NCI-H187 (cell line): Measurements from ENCODE around the gene HJV.
"Not testable (repeated sequence)": the region's sequence is repeated elsewhere in the genome, so short reads cannot be mapped to it uniquely, and the experiment has no call there.

Experiments
- DNase-seq, 2 experiments: peaks; one replicate each; lab custom pipeline; 2025; lab: John Stamatoyannopoulos, UW

The HJV gene, protein sequence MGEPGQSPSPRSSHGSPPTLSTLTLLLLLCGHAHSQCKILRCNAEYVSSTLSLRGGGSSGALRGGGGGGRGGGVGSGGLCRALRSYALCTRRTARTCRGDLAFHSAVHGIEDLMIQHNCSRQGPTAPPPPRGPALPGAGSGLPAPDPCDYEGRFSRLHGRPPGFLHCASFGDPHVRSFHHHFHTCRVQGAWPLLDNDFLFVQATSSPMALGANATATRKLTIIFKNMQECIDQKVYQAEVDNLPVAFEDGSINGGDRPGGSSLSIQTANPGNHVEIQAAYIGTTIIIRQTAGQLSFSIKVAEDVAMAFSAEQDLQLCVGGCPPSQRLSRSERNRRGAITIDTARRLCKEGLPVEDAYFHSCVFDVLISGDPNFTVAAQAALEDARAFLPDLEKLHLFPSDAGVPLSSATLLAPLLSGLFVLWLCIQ

DNA sequence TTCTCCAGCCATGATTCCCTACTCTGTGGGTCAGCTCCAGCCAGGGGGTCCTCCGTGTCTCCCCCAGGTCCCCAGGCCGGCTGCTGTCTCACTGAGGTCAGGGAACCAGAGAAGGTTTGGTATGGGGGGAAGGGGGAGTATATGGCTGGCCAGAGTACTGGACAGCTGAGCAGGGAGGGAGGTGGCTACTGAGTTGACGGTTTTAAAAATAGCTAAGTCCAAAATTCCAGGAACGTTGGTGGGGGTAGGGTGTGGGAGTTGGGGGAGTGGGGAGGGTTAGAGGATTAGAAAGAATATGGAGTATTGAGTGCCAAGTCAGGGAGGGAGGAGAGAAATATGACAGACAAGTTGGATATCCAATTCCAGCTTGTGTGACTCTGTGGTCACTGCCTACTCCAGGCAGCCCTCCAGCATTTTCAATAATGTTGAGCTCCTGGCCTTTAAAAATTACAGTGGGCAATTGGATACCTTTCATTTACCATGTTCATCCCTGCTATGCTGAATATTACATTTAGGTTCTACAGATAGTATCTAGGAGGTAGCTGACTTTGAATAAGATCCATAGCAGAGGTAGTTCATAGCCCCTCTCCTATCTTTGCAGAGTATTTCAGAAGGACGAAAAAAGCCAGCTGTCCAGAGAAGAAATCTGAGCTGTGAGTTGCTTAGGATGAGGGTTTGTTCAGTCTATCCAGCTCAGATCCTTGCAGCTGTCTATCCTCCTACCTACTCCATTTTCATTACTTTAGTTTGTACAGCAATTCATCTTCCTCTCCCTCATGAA lies at the start of gene HJV:
TSS of gene HJV (minus strand) at position 114 of the 781 bp plus-strand sequence. CDS start 1,504 bp downstream, outside the sequence.
- DNase-seq, result no peak

DNA sequence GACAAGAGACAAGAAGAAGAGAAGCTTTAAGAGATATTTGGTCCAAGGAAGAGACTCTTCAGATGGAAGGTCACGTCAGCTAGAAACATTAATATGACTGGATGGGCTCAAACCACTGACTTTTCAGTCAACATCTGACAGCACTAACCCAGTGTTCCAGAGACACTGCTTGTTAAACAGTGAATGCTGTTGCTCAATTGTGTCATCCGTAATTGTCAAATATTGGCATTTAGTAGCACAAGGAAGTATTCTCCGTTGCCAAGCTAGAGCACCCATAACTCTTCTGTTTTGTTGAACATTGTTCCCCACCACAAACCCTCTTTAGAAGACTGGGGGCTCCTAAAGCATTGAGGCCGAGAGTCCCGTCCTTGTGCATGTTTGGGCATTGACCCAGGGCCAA lies 37.6 kb upstream of the HJV start:
- DNase-seq, result not testable (repeated sequence)

DNA sequence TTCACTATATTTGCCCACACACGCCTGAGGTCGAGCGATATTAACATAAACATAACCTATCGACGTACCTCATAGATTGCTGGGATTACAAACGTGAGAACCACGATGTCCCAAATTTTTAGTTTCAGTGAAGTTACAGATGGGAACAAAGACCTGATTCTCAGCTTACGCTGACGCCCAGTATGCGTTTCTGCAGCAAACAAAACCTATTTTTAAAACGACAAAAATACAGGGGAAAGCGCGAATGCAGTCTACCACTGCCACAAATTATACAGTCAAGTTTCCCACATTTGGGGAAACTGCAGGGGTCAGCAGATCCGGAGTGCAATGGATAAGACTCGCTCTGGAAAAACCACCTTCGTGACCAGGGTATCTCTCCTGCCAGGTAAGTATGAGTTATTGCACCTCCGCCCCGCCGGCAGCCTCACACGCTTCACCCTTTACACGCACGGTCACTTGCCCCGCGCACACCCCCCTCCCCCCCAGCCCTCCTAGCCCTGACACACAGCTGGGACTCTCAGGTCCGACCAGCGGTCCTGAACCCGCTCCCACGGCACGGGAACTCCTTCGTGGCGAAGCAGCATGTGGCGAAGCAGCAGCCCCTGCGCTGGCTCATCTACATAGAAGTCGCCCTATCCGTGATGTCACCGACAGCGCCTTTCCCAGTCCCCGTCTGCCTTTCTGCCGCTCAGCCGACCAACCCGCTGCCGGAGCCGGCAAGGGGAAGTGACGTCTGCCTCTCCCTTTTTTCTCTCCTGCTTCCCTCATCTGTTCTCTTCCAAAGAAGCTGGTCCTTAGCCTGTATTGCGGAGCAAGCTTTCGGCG lies 30.5 kb upstream of the HJV start:
- peak; percentile 90 to 96 for DNase-seq

DNA sequence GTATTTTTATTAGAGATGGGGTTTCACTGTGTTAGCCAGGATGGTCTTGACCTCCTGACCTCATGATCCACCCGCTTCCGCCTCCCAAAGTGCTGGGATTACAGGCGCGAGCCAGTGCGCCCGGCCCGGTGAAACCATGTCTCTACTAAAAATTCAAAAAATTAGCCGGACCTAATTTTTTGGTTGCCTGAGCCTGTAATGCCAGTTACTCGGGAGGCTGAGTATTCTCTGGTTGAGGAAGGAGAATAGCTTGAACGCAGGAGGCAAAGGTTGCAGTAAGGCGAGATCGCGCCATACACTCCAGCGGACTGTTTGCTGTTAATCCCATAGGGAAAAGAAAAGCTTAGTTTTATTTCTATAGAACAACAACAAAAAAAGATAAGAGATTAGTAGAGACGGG lies 29.9 kb upstream of the HJV start:
- peak in 1 of 2 experiments; percentile 83 for DNase-seq

DNA sequence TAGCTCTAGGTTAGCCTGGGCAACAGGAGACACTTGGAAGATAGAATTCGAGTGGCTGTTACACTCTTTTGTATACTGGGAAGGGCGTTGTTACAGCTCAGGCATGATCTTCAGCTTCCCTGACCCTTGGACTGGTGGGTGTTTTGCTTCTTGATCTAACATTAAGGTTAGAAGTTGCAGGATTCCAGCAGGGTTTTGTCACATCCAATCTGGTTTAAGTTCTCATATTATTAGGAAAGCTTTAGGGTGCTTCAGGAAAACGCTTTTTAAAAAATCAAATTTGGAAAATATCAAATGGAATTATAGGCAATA lies 29.1 kb upstream of the HJV start:
- not testable (repeated sequence) for DNase-seq

DNA sequence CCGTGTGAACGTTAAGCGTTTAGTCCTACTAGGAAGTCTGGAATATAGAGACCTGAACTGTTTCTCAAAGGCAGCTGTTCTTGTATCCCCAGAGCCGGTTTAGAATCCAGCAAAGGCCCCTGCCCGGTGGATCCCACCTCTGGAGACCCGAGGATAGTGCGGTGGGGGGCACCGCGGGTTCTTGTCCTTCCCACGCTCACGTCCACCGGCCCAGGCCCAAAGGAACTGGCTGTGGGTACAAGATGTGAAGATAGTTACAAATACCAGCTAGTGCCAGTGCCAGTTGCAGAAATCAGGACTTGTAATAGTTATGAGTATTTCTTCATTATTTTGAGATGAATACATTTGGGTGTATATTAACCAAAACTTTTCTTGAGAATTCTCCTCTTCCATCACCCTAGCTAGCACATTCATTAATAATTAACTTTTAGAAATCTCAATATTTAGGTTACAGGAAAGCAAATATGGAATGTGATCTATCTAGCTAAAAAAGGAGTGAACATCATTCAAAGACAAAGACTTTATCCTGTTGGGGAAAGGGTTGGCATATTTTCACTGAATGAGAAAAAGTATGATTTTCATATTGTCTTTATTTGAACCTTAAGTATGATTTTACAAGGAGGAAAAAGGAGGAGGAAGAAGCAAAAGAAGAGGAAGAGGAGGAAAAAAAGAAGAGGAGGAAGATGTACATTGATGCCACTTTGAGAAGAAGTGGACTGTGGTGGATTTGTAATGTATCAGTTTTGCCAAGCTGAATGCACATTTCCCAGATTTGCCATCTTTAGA lies 28.5 kb upstream of the HJV start:
- not testable (repeated sequence) for DNase-seq

DNA sequence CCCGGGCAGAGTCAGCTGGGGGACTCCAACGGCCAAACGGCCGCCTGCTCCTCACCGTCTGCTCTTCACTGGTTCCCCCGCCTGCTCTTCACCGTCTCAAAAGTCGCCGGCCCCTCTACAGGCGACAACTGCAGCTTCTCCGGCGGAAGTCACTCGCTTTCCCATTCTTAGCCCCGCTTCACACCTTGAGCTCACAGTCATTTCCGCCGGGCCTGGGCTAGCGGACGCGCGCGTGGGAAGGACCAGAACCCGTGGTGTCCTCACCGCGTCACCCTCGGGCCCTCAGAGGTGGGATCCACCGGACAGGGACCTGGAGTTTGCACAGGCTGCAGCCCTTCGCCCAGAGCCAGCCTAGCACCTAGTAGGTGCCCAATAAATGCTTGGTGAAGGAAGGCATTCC lies 27.9 kb upstream of the HJV start:
- no peak for DNase-seq

DNA sequence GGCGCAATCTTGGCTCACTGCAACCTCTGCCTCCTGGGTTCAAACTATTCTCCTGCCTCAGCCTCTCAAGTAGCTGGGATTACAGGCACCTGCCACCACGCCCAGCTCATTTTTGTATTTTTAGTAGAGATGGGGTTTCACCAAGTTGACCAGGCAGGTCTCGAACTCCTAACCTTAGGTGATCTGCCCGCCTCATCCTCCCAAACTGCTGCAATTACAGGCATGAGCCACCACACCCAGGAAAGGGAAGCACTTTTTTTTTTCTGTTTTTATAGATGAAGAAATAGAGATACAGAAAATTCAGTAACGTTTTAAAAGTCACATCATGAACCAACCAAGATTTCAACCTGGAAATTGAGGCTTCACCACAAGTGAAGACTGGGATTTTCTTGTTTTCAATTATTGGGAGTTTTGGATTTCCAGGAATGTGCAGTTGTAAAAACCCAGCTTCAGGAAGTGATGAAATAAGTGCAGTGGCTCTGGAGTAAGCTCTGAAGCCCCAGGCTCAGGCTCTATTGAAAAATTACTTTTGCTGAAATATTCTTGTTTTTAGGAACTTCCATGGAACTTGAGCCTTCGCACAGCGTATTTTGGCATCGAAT lies 27.1 kb upstream of the HJV start:
- DNase-seq, result not testable (repeated sequence)

DNA sequence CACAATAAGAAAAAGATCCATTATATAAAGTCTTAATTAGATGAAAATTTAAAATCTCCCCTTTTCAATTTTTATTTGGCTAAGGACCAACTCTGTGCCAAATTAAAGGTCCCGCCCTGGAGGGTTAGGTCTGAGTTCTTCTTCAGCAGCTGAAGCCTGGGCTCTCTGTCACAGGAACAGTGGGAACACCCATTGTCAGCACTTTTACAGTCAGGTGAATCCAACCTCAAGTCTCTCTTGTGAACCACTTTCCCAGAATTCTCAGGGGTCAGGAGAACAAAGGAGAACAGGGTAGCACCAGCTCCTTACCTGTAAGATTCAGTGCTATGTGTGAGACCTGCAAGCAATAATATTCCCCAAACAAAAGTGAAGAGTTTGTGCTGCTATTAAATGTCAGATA lies 25.1 kb upstream of the HJV start:
- peak in 1 of 2 experiments; percentile 23 for DNase-seq

DNA sequence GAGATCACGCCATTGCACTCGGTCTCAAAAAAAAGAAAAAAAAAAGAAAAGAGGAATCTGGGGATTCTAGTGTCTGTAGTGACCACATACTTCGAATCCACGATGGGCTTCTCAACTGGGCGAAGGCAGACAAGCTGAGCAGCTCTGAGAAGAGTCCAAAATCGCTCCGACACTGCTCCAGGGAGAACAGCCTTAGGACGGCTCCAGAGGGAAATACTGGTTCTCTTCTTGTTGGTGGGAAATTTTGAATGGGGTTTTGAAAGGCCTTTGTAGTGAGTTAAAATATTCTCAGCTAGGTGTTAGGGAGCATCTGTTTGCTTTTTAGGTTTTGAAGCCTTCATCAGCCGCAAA lies 18.3 kb upstream of the HJV start:
- DNase-seq, result no peak

DNA sequence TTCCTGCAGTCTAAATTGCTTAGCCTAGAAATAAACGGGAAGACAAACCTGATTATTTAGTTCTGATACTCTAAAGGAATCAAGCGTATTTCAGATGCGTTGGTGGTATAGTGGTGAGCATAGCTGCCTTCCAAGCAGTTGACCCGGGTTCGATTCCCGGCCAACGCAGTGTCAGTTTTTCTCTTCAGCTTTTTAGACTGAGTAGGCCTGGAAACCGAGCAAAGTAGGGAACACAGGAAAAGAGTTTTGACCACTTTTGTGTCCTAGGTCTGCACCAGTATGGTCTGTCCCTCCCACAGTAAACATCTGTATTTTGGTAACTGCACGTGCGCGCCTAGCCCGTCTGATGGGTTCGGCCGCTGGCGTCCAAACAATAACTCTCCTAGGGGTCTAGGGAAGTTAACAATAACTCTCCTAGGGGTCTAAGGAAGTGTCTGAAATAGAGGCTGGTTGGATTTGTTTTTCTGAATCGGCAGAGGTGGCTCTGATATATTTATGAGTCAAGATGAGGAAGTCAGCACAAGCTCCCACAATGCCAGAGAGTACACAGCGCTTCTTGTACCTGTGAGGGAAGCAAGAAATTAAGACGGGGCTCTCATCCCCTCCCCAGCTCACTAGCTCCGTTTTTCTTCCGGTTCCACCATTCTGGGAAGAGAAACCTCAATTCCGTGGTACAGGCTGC lies 15.6 kb upstream of the HJV start:
- peak; percentile 87 to 100 for DNase-seq

DNA sequence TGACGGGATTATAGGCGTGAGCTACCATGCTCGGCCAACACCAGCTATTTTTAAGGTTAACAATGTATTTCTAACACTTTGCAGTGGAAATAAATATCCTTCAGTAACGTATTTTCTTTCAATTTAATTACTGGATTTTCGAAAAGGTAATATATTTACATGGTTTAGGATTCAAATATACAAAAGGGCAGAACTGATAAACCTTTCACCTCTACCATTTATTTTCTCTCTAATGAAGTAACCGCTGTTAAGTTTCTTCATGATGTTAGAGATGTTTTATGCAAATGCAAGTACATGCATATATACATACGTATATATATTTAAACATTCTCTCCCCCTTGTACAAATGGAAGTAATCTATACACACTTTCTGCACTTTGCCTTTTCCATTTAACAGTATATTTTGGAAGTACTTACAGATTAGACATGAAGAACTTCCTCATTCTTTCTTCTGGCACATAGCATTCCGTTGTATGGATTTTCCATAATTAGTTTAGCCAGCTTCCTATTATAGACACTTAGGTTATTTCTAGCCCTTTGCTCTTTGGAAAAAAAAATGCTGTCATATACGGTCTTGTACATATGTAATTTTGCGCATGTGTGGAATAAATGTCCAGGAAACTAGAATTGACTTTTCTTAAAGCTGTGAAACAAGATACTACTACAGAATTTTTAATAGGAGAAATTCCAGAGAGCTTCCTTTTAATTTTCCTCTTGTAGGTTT lies 14.9 kb upstream of the HJV start:
- DNase-seq, result peak in 1 of 2 experiments; percentile 58

DNA sequence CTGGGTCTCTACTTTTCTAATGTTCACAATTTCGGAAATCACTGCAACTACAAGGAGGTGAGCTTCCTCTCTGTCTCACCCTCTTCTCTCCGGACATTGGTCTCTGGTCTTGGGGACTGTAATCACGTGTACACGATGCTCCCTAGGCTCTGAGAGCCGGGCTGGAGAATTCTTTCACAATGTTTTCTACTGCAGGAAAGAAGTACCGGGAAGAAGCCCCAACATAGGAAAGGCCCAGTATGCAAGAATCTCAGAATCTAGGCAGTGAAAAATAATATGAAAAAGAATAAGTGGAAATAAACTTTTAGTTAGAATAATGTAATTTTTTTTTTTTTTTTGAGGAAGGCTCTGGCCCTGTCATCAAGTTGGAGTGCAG lies 13.5 kb upstream of the HJV start:
- DNase-seq, result no peak

DNA sequence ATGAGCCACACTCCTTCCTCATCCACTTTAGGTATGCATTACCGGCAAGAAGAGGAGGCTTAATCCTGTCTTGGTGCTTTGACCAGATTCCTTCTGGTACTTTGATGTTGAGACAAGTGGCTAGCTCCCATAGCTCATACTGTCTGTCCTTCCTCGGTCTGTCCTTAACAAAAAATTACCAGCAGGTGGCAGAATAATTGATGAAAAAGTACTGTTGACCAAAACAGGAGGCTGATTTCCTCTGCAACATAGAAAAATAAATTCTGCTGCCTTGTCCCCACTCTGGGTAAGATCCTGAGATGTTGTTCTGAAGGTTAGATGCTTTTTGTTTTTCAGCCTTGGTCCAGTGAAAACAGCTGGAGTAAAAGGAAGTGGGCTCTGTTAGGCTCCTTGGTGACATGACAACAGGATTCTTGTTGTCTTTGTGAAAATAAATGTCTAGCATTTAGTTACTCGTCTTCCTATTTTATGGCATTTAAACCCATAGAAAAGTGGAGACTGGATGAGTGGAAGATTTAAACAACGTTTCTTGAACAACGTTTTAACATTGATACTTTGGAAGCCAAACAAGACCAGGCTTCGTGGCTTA lies 11.2 kb upstream of the HJV start:
- DNase-seq, result peak; percentile 14 to 21

DNA sequence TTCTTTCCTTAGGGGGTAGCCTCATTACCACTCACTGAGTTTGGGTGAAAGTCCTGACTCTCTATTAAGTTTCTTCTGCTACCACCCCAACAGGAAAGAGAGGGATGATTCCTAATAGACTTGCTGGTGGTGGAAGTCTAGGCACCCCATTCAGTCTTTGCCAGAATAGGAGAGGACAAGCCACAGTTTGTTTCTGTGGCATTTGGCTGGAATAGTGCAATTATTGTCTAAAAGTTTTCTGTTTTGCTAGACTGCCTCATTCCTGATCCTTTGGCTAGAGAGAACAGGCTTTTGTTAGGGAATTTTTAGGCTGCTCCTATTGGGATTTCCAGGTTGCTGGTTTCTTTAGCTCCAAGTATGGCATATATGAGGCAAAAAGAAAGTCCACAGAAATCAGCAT lies 9.9 kb upstream of the HJV start:
- DNase-seq, result no peak

DNA sequence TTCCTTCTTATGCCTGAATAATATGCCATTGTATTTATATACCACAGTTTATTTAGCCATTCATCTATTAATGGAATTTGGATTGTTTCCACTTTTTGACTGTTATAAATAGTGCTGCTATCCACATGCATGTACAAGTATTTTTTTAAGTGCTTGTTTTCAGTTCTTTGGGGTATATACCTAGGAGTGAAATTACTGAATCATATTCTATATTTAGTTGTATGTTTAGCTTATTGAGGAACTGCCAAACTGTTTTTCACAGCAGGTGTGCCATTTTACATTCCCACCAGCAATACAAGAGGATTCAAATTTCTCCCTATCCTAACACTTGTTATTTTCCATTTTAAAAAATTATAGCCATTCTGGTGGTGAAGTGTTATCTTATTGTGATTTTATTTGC lies 7.6 kb upstream of the HJV start:
- DNase-seq, result no peak

DNA sequence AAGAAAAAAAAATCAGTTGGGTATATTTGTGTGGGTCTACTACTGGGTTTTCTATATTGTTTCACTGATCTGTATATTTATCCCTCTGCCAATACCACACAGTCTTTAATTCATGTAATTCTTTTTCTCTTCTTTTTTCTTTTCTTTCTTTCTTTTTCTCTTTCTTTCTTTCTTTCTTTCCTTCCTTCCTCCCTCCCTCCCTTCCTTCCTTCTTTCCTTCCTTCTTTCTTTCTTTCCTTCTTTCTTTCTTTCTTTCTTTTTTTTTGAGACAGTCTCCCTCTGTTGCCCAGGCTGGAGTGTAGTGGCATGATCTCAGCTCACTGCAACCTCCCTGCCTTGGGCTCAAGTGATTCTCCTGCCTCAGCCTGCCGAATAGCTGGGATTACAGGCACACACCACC lies 5.1 kb upstream of the HJV start:
- DNase-seq, result not testable (repeated sequence)

DNA sequence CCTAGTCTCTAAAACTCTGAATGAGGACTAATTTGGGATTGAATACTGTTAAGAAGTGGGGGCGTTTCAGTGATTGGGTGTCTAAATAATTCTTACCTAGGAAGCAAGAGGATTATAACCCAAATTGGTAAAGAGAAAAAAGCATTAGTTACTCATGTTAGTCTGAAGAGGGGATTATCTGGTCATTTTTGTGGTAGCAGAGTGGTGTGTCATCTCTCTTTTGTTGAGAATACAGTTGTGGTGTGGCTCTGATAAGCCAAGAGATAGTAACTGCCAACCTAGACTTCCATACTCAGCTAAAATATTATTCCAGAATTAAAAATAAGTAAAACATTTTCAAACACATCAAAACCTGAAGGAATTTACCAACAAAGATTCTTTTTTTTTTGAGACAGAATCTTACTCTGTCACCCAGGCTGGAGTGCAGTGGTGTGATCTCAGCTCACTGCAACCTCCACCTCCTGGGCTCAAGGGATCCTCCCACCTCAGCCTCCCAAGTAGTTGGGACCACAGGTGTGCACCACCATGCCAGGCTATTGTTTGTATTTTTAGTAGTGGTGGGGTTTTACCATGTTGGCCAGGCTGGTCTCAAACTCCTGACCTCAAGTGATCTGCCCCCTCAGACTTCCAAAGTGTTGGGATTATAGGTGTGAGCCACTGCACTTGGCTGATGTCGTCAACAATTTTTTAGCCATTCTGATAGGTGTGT lies 4.4 kb upstream of the HJV start:
- DNase-seq, result not testable (repeated sequence)
